H1 (cell line): ENCODE data around the gene RYR3. TPM values are rescaled to one million over a fixed set of nuclear protein-coding genes. Genes with fewer than 3 reads are reported as not detected.
A peak's percentile ranks its signal among the peaks of the same experiment; 100 is the strongest.

ENCODE experiments used
- CTCF ChIA-PET: fragments of 300-600 bp; sonication (Branson Sonifier 250); formaldehyde crosslinking; loops from one replicate; lab custom pipeline; 2021; ENCODE audit not compliant: partially characterized antibody; lab: Charles Lee
- POLR2A ChIA-PET: fragments of 300-600 bp; sonication (Branson Sonifier 250); formaldehyde crosslinking; loops from one replicate; lab custom pipeline; 2021; ENCODE audit warnings: inconsistent platforms; ENCODE audit not compliant: partially characterized antibody; lab: Charles Lee
- DNase-seq, 2 experiments: peaks; one replicate each; pipeline versions ENCODE4 v3.0.0 to v3.0.0-alpha.2; 2010 to 2022; ENCODE audit warnings: low spot score in 2 of 2, low read depth in 1 of 2, mixed read lengths in 1 of 2
- FAIRE-seq: peaks from 2 replicates; lab custom pipeline; 2011; peaks lifted over from hg19 to GRCh38; lab: Jason Lieb, UNC
- H2AFZ ChIP-seq: 2 replicates; pipeline ENCODE4 v1.8.1; 2012; ENCODE audit warnings: low read length, inconsistent platforms
- H2AK5ac ChIP-seq: 2 replicates; pipeline ENCODE4 v1.6.1; 2013; ENCODE audit warnings: low read depth, low read length
- H2BK120ac ChIP-seq: replicated peaks from 2 replicates; pipeline ENCODE3; 2013; ENCODE audit warnings: low read depth, low read length, inconsistent platforms
- H2BK12ac ChIP-seq: 2 replicates; pipeline ENCODE4 v1.6.1; 2013; ENCODE audit warnings: low read depth, low read length
- H2BK15ac ChIP-seq: 2 replicates; pipeline ENCODE4 v1.6.1; 2013; ENCODE audit warnings: low read length
- H2BK20ac ChIP-seq: 2 replicates; pipeline ENCODE4 v1.6.1; 2013; ENCODE audit warnings: low read length
- H2BK5ac ChIP-seq: 2 replicates; pipeline ENCODE4 v1.6.1; 2013; ENCODE audit warnings: low read depth, low read length
- H3K14ac ChIP-seq: 2 replicates; pipeline ENCODE4 v1.6.1; 2013; ENCODE audit warnings: inconsistent platforms; ENCODE audit not compliant: insufficient read length
- H3K18ac ChIP-seq: 2 replicates; pipeline ENCODE4 v1.6.1; 2013; ENCODE audit warnings: low read length; ENCODE audit errors: extremely low read depth
- H3K23ac ChIP-seq: 2 replicates; pipeline ENCODE4 v1.6.1; 2013; ENCODE audit warnings: inconsistent platforms; ENCODE audit not compliant: insufficient read length
- H3K23me2 ChIP-seq: 2 replicates; pipeline ENCODE4 v1.6.1; 2013; ENCODE audit warnings: low read depth, low read length
- H3K27ac ChIP-seq: 2 replicates; pipeline ENCODE4 v1.6.1; 2011; ENCODE audit warnings: low read depth, low read length, inconsistent platforms
- H3K27me3 ChIP-seq, 4 experiments: replicated peaks in 1 of 4; 1 replicate in 1 of 4; 2 replicates in 3 of 4; pipeline versions ENCODE4 v1.6.1 to v1.8.1; 2011 to 2013; ENCODE audit warnings: low read length in 3 of 4, mild to moderate bottlenecking in 3 of 4, inconsistent platforms in 2 of 4, mixed read lengths in 2 of 4, moderate library complexity in 1 of 4; ENCODE audit not compliant: control insufficient read depth in 3 of 4, insufficient read depth in 3 of 4; ENCODE audit errors: extremely low read depth in 1 of 4
- H3K36me3 ChIP-seq, 4 experiments: 2 replicates each; pipeline versions ENCODE4 v1.6.1 to v1.8.1; 2011 to 2013; ENCODE audit warnings: mild to moderate bottlenecking in 4 of 4, low read length in 3 of 4, moderate library complexity in 2 of 4, control low read depth in 1 of 4, inconsistent platforms in 1 of 4; ENCODE audit not compliant: insufficient read depth in 4 of 4, control insufficient read depth in 2 of 4
- H3K4ac ChIP-seq: replicated peaks from 2 replicates; pipeline ENCODE3; 2013; ENCODE audit warnings: low read length, low read depth, mixed read lengths, inconsistent platforms; ENCODE audit not compliant: insufficient read length
- H3K4me1 ChIP-seq, 4 experiments: replicated peaks in 1 of 4; 1 replicate in 1 of 4; 2 replicates in 3 of 4; pipeline versions ENCODE4 v1.6.1 to v1.8.1; 2011 to 2013; ENCODE audit warnings: low read length in 3 of 4, inconsistent platforms in 2 of 4, mixed read lengths in 1 of 4; ENCODE audit not compliant: insufficient read depth in 4 of 4, control insufficient read depth in 3 of 4
- H3K4me2 ChIP-seq, 2 experiments: 2 replicates each; pipeline versions ENCODE4 v1.6.1 to v1.8.1; 2011 to 2013; ENCODE audit warnings: low read depth in 2 of 2, low read length in 2 of 2, control low read depth in 1 of 2, inconsistent platforms in 1 of 2, mild to moderate bottlenecking in 1 of 2; ENCODE audit not compliant: insufficient read depth in 1 of 2
- H3K4me3 ChIP-seq, 4 experiments: fragments of 200-600, 300-600 bp in 1 of 4; sonication (generic), shearing (Covaris generic), sonication (Bioruptor Twin) in 1 of 4; 2 replicates each; pipeline versions ENCODE4 v1.5.1 to v1.8.1; 2011 to 2016; ENCODE audit warnings: low read length in 4 of 4, low read depth in 3 of 4, control low read depth in 2 of 4, inconsistent platforms in 2 of 4, mild to moderate bottlenecking in 2 of 4, mixed read lengths in 1 of 4, moderate library complexity in 1 of 4; ENCODE audit not compliant: insufficient read depth in 2 of 4; ENCODE audit errors: extremely low read depth in 1 of 4
- H3K56ac ChIP-seq: replicated peaks from 2 replicates; pipeline ENCODE3; 2013; ENCODE audit warnings: low read depth, mild to moderate bottlenecking, mixed read lengths, low read length, inconsistent platforms; ENCODE audit not compliant: insufficient read length
- H3K79me1 ChIP-seq: 2 replicates; pipeline ENCODE4 v1.6.1; 2013; ENCODE audit warnings: low read depth, low read length, control low read depth
- H3K79me2 ChIP-seq, 2 experiments: 2 replicates each; pipeline versions ENCODE4 v1.6.1 to v1.8.1; 2012 to 2013; ENCODE audit warnings: low read length in 2 of 2, mild to moderate bottlenecking in 2 of 2, inconsistent platforms in 1 of 2; ENCODE audit not compliant: insufficient read depth in 2 of 2, control insufficient read depth in 1 of 2
- H3K9ac ChIP-seq, 4 experiments: replicated peaks in 1 of 4; 1 replicate in 1 of 4; 2 replicates in 3 of 4; pipeline versions ENCODE4 v1.6.1 to v1.8.1; 2011 to 2013; ENCODE audit warnings: low read depth in 3 of 4, low read length in 3 of 4, control low read depth in 2 of 4, mild to moderate bottlenecking in 2 of 4, moderate library complexity in 2 of 4, inconsistent platforms in 1 of 4; ENCODE audit errors: extremely low read depth in 1 of 4
- H3K9me3 ChIP-seq, 2 experiments: 2 replicates each; pipeline versions ENCODE4 v1.6.1 to v1.8.1; 2012 to 2013; ENCODE audit warnings: mild to moderate bottlenecking in 2 of 2, moderate library complexity in 2 of 2, control low read depth in 1 of 2, inconsistent platforms in 1 of 2, low read depth in 1 of 2, low read length in 1 of 2, mixed read lengths in 1 of 2; ENCODE audit not compliant: insufficient read depth in 2 of 2
- H4K20me1 ChIP-seq, 2 experiments: replicated peaks in 1 of 2; 2 replicates each; pipeline versions ENCODE3 to v1.8.1; 2011 to 2013; ENCODE audit warnings: inconsistent platforms in 2 of 2, low read length in 2 of 2, mild to moderate bottlenecking in 1 of 2; ENCODE audit not compliant: insufficient read depth in 2 of 2, control insufficient read depth in 1 of 2
- H4K5ac ChIP-seq: 2 replicates; pipeline ENCODE4 v1.6.1; 2013; ENCODE audit warnings: low read length, low read depth, mixed read lengths, inconsistent platforms; ENCODE audit not compliant: insufficient read length
- H4K8ac ChIP-seq: 2 replicates; pipeline ENCODE4 v1.8.0; 2013; ENCODE audit warnings: mild to moderate bottlenecking, moderate library complexity, low read length, inconsistent platforms; ENCODE audit not compliant: insufficient read depth; ENCODE audit errors: extremely low read depth
- H4K91ac ChIP-seq: replicated peaks from 2 replicates; pipeline ENCODE3; 2013; ENCODE audit warnings: low read length, mixed read lengths, inconsistent platforms; ENCODE audit not compliant: insufficient read length
- ASH2L ChIP-seq: fragments of 200-600, 300-600 bp; sonication (generic); IDR thresholded peaks from one replicate; pipeline ENCODE4 v1.7.1; 2017; ENCODE audit warnings: low read length
- CTCF ChIP-seq, 3 experiments: IDR thresholded peaks; 1 replicate in 2 of 3; 2 replicates in 1 of 3; pipeline versions ENCODE4 v1.5.1 to v1.6.1; 2011; ENCODE audit warnings: low read length in 3 of 3, mild to moderate bottlenecking in 3 of 3, inconsistent platforms in 2 of 3, low read depth in 1 of 3, moderate library complexity in 1 of 3; ENCODE audit not compliant: insufficient read depth in 1 of 3; ENCODE audit errors: control extremely low read depth in 1 of 3
- HDAC6 ChIP-seq: IDR thresholded peaks from one replicate; pipeline ENCODE4 v1.7.1; 2012; ENCODE audit warnings: low read depth, mild to moderate bottlenecking, inconsistent platforms, low read length, moderate library complexity
- KDM4A ChIP-seq: IDR thresholded peaks from one replicate; pipeline ENCODE4 v1.7.1; 2012; ENCODE audit warnings: low read depth, mild to moderate bottlenecking, moderate library complexity, low read length, inconsistent platforms; ENCODE audit not compliant: severe bottlenecking
- NANOG ChIP-seq: IDR thresholded peaks from 2 replicates; pipeline ENCODE4 v1.6.1; 2011; ENCODE audit warnings: low read length, low read depth, mild to moderate bottlenecking, inconsistent platforms; ENCODE audit not compliant: insufficient read depth, poor library complexity, severe bottlenecking
- RAD21 ChIP-seq, 2 experiments: IDR thresholded peaks in 1 of 2; conservative IDR thresholded peaks in 1 of 2; 2 replicates each; pipeline ENCODE4 v1.6.1; 2011; ENCODE audit warnings: low read depth in 2 of 2, low read length in 2 of 2, improper control_type of control experiment in 1 of 2, inconsistent platforms in 1 of 2, mild to moderate bottlenecking in 1 of 2, moderate library complexity in 1 of 2
- SP2 ChIP-seq: IDR thresholded peaks from 2 replicates; pipeline ENCODE4 v1.6.1; 2012; ENCODE audit warnings: mild to moderate bottlenecking, low read length, inconsistent platforms
- WGBS, 2 experiments: shearing (Covaris generic) in 1 of 2; methylation state at CpG; one replicate each; pipeline versions ENCODE4 v1.1.6 to v1.1.7; 2013 to 2015; ENCODE audit warnings: low lambda C conversion rate in 2 of 2, mixed read lengths in 2 of 2, inconsistent platforms in 1 of 2, low coverage in 1 of 2, missing lambda C conversion rate in 1 of 2; ENCODE audit not compliant: insufficient replicate concordance in 2 of 2, insufficient coverage in 1 of 2, insufficient read length in 1 of 2; ENCODE audit errors: extremely low coverage in 1 of 2, missing lambda C conversion rate in 1 of 2; 5-methylcytosine and 5-hydroxymethylcytosine counted together
- polyA plus RNA-seq, 7 experiments: library from polyadenylated mRNA; depleted of rRNA in 3 of 7; stranded (reverse) in 5 of 7; unstranded in 2 of 7; fragments of >200 nt in 5 of 7; fragments of 200-250 nt in 2 of 7; gene quantifications; 1 replicate in 5 of 7; 2 replicates in 1 of 7; 4 replicates in 1 of 7; pipeline versions ENCODE4 v1.2.1 to v1.2.3, GENCODE V29; 2011 to 2013; ENCODE audit warnings: missing spikeins in 2 of 7, mixed read lengths in 2 of 7
- total RNA-seq: library from RNA; stranded (reverse); fragmentation: NEBNext Ultra II Directional; extraction: Animal tissue kit (Norgen Biotek cat#: 25700); gene quantifications from 2 replicates; pipeline ENCODE4 v1.2.1, GENCODE V29; 2021

Gene RYR3
- total and polyA plus RNA-seq, 2 of the 8 experiments (the other 6 are each of a cell fraction or from before 2014, with no cell fraction given) = 0.33 to 3.4 TPM

- Histone ChIP-seq H3K79me2 (no peaks in the 10 kb centered on the region), H3K4me3 (peak overlapping the region; percentile 16 to 58 (median 30); a peak in 6 of 8 replicates), H2BK20ac (no peak overlapping the region; the same call in 1 of the 2 replicates), H3K36me3 (no peaks in the 10 kb centered on the region), H2BK120ac (no peak overlapping the region), H3K14ac (no peak overlapping the region), H3K4me1 (peaks cover 0 to 6% (median 3%) of the 10 kb centered on the region in 4 experiments; a peak in 2 of 7 replicates), H2BK15ac (no peak overlapping the region), H2AFZ (peak overlapping the region; percentile 60; the same call in 1 of the 2 replicates), H3K4ac (no peak overlapping the region), H3K27ac (no peak overlapping the region), H3K18ac (no peak overlapping the region), H4K91ac (no peak overlapping the region), H2BK12ac (no peak overlapping the region), H4K20me1 (no peaks in the 10 kb centered on the region), H3K9me3 (no peaks in the 10 kb centered on the region), H3K4me2 (peak overlapping the region; percentile 51 to 74), H3K79me1 (no peaks in the 10 kb centered on the region), H3K23ac (no peak overlapping the region), H4K8ac (no peak overlapping the region), H3K27me3 (0 out of 7 replicates have a peak, but pooled peaks cover 0 to 4% (median 0%) of the 10 kb centered on the region in 4 experiments), H4K5ac (no peak overlapping the region), H2AK5ac (no peak overlapping the region), H3K9ac (no peak overlapping the region), H2BK5ac (no peak overlapping the region), H3K23me2 (peaks cover 5% of the 10 kb centered on the region), H3K56ac (no peak overlapping the region)
- CTCF ChIA-PET = interaction anchor here (0.6 to 8.0 kb wide), 57 partner anchors 8 to 505 kb away, joined by 3 to 89 read pairs (median 4); partner anchors contain the start of genes CHRM5 and RYR3
- DNase-seq (peak; percentile 15 to 79), FAIRE-seq (peak; percentile 69)
- 32% methylated on average over 10 of the region's 15 CpGs; no CpG with 5 or more reads in 1 of the 2 experiments for WGBS, 2 experiments
- POLR2A ChIA-PET = interaction anchor here (1.4 kb wide), 1 partner anchor 15 kb away, joined by 3 read pairs; no protein-coding TSS in a partner anchor
- peak; percentile 55 to 77 (median 72) for TF ChIP-seq CTCF (IDR thresholded peaks at IDR 0.05; ENCODE audit: control extremely low read depth in 1 of 3, insufficient read depth in 1 of 3, low read depth in 1 of 3, low read length in 3 of 3)
- TF ChIP-seq NANOG = peak; percentile 70
- TF ChIP-seq HDAC6 = no peak
- no peak for TF ChIP-seq SP2
- TF ChIP-seq KDM4A = peak; percentile 23
- TF ChIP-seq RAD21 (IDR thresholded peaks at IDR 0.05 in 1 of 2, conservative IDR thresholded peaks at IDR 0.05 in 1 of 2; ENCODE audit: low read depth in 2 of 2, low read length in 2 of 2) = peak; percentile 64 to 79
- peak; percentile 56 for TF ChIP-seq ASH2L
Measured at GRCh38 chr15:33737687-33738601, 427.2 kb downstream of the RYR3 start.
